Progenitor cell of endocrine pancreas (in vitro differentiated cells): ENCODE results near the gene HLF. TPM values are rescaled to one million over a fixed set of nuclear protein-coding genes. Genes with fewer than 3 reads are reported as not detected.

ENCODE experiments used
- DNase-seq: peaks from one replicate; pipeline ENCODE4 v3.0.0; 2021; ENCODE audit warnings: low spot score; ENCODE audit not compliant: unreplicated experiment
- H3K27ac Mint-ChIP-seq: 2 replicates; pipeline ENCODE4 v1.8.0; 2021; ENCODE audit warnings: mild to moderate bottlenecking, moderate library complexity, mixed read lengths
- H3K27me3 Mint-ChIP-seq: 2 replicates; pipeline ENCODE4 v1.8.0; 2021; ENCODE audit warnings: mixed read lengths
- H3K36me3 Mint-ChIP-seq: 2 replicates; pipeline ENCODE4 v1.8.0; 2022; ENCODE audit warnings: mixed read lengths; ENCODE audit not compliant: insufficient read depth
- H3K4me1 Mint-ChIP-seq: 2 replicates; pipeline ENCODE4 v1.8.0; 2021; ENCODE audit warnings: low read depth, mixed read lengths
- H3K4me3 Mint-ChIP-seq: 2 replicates; pipeline ENCODE4 v1.8.0; 2021; ENCODE audit warnings: low read depth, mild to moderate bottlenecking, moderate library complexity, mixed read lengths
- H3K9me3 Mint-ChIP-seq: 2 replicates; pipeline ENCODE4 v1.8.0; 2021; ENCODE audit warnings: low read depth, mixed read lengths
- long read RNA-seq: library from polyadenylated mRNA; unstranded; transcript quantifications from one replicate; pipeline ENCODE4 v2.0.0, GENCODE V29; 2020
- total RNA-seq: library from RNA; stranded (reverse); gene quantifications from 2 replicates; pipeline ENCODE4 v1.2.1, GENCODE V29; 2021
- TF ChIP-seq, protein P1 (sequence below): fragments of 200-600 bp; sonication (generic); IDR thresholded peaks from one replicate; pipeline ENCODE4 v1.5.0; 2021; ENCODE audit warnings: antibody characterized with exemption, mild to moderate bottlenecking; ENCODE audit not compliant: unreplicated experiment

Gene HLF, protein sequence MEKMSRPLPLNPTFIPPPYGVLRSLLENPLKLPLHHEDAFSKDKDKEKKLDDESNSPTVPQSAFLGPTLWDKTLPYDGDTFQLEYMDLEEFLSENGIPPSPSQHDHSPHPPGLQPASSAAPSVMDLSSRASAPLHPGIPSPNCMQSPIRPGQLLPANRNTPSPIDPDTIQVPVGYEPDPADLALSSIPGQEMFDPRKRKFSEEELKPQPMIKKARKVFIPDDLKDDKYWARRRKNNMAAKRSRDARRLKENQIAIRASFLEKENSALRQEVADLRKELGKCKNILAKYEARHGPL
- total RNA-seq, result 0.41 and 0.62 TPM in 2 replicates
- long read RNA-seq, partial matches to known transcripts, result 0 of 1 reads
- long read RNA-seq, other reads (novel, unspliced or antisense), result 1 of 1 reads

GRCh38 chr17:55264645-55265298 lies at the start of gene HLF:
TSS of gene HLF (plus strand) at chr17:55264960. CDS start at chr17:55265485, 525 bp downstream.
- Mint-ChIP-seq H3K4me1 (peaks cover 8% of the 10 kb centered on the region), H3K9me3 (peaks cover 7% of the 10 kb centered on the region), H3K36me3 (no peaks in the 10 kb centered on the region), H3K27me3 (peaks cover 83% of the 10 kb centered on the region), H3K4me3 (peak within 1 kb of the TSS; percentile 61), H3K27ac (peak within 1 kb of the TSS; percentile 21)
- DNase-seq, result peak; percentile 27
- TF ChIP-seq, protein P1, sequence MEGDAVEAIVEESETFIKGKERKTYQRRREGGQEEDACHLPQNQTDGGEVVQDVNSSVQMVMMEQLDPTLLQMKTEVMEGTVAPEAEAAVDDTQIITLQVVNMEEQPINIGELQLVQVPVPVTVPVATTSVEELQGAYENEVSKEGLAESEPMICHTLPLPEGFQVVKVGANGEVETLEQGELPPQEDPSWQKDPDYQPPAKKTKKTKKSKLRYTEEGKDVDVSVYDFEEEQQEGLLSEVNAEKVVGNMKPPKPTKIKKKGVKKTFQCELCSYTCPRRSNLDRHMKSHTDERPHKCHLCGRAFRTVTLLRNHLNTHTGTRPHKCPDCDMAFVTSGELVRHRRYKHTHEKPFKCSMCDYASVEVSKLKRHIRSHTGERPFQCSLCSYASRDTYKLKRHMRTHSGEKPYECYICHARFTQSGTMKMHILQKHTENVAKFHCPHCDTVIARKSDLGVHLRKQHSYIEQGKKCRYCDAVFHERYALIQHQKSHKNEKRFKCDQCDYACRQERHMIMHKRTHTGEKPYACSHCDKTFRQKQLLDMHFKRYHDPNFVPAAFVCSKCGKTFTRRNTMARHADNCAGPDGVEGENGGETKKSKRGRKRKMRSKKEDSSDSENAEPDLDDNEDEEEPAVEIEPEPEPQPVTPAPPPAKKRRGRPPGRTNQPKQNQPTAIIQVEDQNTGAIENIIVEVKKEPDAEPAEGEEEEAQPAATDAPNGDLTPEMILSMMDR, result no peak

GRCh38 chr17:55215711-55216110 lies 49.0 kb upstream of the HLF start:
- H3K4me1 Mint-ChIP-seq, result no peaks in the 10 kb centered on the region
- peaks cover 3% of the 10 kb centered on the region for H3K27me3 Mint-ChIP-seq
- TF ChIP-seq, protein P1, result no peak
- H3K4me3 Mint-ChIP-seq, result no peak overlapping the region
- no peak for DNase-seq
- H3K9me3 Mint-ChIP-seq, result peaks cover 2% of the 10 kb centered on the region
- peaks cover 2% of the 10 kb centered on the region for H3K36me3 Mint-ChIP-seq
- H3K27ac Mint-ChIP-seq, result no peak overlapping the region

DNA sequence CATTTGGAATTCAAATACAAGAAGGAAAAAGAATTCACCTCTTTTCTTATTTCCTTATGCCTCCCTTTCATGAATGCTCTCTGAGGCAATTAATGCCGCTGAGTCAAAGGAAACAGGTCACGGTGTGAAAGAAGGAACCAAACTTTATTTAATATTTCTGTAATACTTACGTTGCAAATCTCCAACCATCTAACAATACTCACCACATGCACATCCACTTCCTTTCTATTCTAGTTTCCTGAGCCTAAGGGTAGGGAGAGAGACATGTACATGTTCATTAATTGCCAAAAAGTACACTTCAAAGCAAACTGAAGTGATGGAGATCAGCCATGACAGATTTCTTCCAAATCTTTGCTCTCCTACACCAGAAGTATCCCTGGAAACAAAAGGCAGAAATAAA lies 47.9 kb upstream of the HLF start:
- H3K4me1 Mint-ChIP-seq, result no peaks in the 10 kb centered on the region
- H3K9me3 Mint-ChIP-seq, result peaks cover 2% of the 10 kb centered on the region
- TF ChIP-seq, protein P1, result no peak
- peaks cover 3% of the 10 kb centered on the region for H3K27me3 Mint-ChIP-seq
- no peak overlapping the region for H3K4me3 Mint-ChIP-seq
- no peak for DNase-seq
- peaks cover 2% of the 10 kb centered on the region for H3K36me3 Mint-ChIP-seq
- no peak overlapping the region for H3K27ac Mint-ChIP-seq

DNA sequence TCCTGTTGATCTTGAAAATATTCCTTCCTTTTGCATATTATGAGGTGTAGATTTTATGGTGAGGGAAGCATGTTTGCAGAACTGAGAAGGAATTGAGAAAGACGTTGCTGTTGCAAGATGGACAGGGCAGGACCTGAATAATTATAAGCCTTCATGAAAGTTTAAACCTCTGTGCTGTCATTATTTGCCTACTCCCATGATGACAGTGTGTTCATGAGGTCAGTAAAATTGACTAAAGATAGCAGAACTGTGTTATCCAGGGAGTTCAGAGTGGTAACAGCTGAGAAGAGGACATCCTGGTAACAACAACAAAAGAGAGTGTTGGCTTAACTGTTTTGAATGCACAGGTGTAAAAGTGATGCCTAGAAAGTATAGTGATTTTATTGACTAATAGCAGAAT lies 45.3 kb upstream of the HLF start:
- Mint-ChIP-seq H3K4me1 (no peaks in the 10 kb centered on the region), H3K36me3 (peaks cover 2% of the 10 kb centered on the region), H3K4me3 (no peak overlapping the region), H3K27ac (no peak overlapping the region), H3K9me3 (peaks cover 2% of the 10 kb centered on the region), H3K27me3 (peaks cover 3% of the 10 kb centered on the region)
- TF ChIP-seq, protein P1, result no peak
- DNase-seq, result no peak

GRCh38 chr17:55219934-55220333 lies 44.8 kb upstream of the HLF start:
- no peak overlapping the region for H3K4me3 Mint-ChIP-seq
- peaks cover 2% of the 10 kb centered on the region for H3K36me3 Mint-ChIP-seq
- DNase-seq, result no peak
- no peaks in the 10 kb centered on the region for H3K4me1 Mint-ChIP-seq
- TF ChIP-seq, protein P1, result no peak
- H3K27me3 Mint-ChIP-seq, result peaks cover 3% of the 10 kb centered on the region
- no peak overlapping the region for H3K27ac Mint-ChIP-seq
- H3K9me3 Mint-ChIP-seq, result peaks cover 2% of the 10 kb centered on the region
